Measurements from ENCODE around the gene TMEM271. TPM values are rescaled to one million over a fixed set of nuclear protein-coding genes. Genes with fewer than 3 reads are reported as not detected.

TMEM271 gene
- total RNA-seq, 1 donor from 2014 or later = not detected

DNA sequence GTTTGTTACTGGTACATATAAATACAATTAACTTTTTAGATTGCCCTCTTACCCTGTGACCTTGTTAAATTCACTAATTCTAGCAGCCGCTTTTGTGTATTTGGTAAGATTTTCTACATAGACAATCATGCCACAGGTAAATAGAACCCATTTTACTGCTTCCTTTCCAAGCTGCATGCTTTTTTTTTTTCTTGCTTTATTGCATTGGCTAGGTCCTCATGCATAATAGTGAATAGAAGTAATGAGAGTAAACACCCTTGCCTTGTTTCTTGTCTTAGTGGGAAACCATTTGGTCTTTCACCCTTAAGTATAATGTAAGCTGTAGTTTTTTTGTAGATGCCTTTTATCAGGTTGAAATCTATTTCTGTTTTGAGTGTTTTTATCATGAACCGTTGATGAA, 7.7 kb upstream of the TMEM271 start:
- no peak for DNase-seq (ENCODE audit: low read depth)
- Histone ChIP-seq H3K36me3 (ENCODE audit: control insufficient read depth, insufficient read depth, low read length) (no peaks in the 10 kb centered on the region), H3K4me3 (ENCODE audit: low read depth, low read length) (no peak overlapping the region), H3K27me3 (ENCODE audit: control insufficient read depth, insufficient read depth, low read length) (peaks cover 14% of the 10 kb centered on the region)
- no peak for TF ChIP-seq CTCF (IDR thresholded peaks at IDR 0.05; ENCODE audit: insufficient read depth, low read length, poor library complexity, severe bottlenecking)

- Histone ChIP-seq H3K4me3 (ENCODE audit: low read depth, low read length) (no peak overlapping the region), H3K27me3 (ENCODE audit: control insufficient read depth, insufficient read depth, low read length) (peaks cover 31% of the 10 kb centered on the region), H3K36me3 (ENCODE audit: control insufficient read depth, insufficient read depth, low read length) (no peaks in the 10 kb centered on the region)
- TF ChIP-seq CTCF (IDR thresholded peaks at IDR 0.05; ENCODE audit: insufficient read depth, low read length, poor library complexity, severe bottlenecking) = no peak
- DNase-seq (ENCODE audit: low read depth) = no peak
These were observed 5.8 kb upstream of the TMEM271 start for GRCh38 chr4:581753-582361.

GRCh38 chr4:581181-581580, 5.1 kb upstream of the TMEM271 start:
- no peak for DNase-seq (ENCODE audit: low read depth)
- no peak for TF ChIP-seq CTCF (IDR thresholded peaks at IDR 0.05; ENCODE audit: insufficient read depth, low read length, poor library complexity, severe bottlenecking)
- Histone ChIP-seq H3K4me3 (ENCODE audit: low read depth, low read length) (no peak overlapping the region), H3K27me3 (ENCODE audit: control insufficient read depth, insufficient read depth, low read length) (peaks cover 36% of the 10 kb centered on the region), H3K36me3 (ENCODE audit: control insufficient read depth, insufficient read depth, low read length) (no peaks in the 10 kb centered on the region)

DNA sequence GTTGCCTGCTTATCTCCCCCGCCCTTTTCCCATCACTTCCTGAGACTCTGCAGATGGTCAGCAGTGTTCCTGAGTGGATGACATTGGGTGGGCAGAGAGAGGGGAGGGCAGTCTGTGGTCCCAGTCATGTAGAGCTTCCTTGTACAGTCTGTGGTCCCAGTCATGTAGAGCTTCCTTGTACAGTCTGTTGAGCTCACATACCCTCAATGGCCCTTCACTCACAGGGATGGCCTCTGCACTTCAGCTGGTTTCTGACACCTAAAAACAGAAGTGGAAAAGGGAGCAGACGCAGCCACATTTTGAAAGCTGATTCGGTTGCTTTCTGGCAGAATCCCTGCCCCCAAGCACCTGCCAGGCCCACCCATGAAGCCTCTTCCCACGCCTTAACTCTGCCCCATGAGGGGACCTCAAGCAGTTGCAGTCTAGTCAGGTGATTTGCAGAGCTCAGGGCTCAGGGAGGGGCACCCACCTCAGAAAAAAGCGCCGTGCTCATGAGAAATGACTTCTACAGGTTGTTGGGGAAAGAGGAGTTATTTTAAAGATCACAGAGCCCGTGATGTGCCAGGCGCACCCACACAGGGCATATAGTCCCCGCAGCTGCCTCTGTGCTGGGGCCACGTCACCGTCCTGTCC, 3.6 kb upstream of the TMEM271 start:
- TF ChIP-seq CTCF (IDR thresholded peaks at IDR 0.05; ENCODE audit: insufficient read depth, low read length, poor library complexity, severe bottlenecking) = no peak
- Histone ChIP-seq H3K27me3 (ENCODE audit: control insufficient read depth, insufficient read depth, low read length) (peaks cover 44% of the 10 kb centered on the region), H3K4me3 (ENCODE audit: low read depth, low read length) (no peak overlapping the region), H3K36me3 (ENCODE audit: control insufficient read depth, insufficient read depth, low read length) (no peaks in the 10 kb centered on the region)
- no peak for DNase-seq (ENCODE audit: low read depth)

DNA sequence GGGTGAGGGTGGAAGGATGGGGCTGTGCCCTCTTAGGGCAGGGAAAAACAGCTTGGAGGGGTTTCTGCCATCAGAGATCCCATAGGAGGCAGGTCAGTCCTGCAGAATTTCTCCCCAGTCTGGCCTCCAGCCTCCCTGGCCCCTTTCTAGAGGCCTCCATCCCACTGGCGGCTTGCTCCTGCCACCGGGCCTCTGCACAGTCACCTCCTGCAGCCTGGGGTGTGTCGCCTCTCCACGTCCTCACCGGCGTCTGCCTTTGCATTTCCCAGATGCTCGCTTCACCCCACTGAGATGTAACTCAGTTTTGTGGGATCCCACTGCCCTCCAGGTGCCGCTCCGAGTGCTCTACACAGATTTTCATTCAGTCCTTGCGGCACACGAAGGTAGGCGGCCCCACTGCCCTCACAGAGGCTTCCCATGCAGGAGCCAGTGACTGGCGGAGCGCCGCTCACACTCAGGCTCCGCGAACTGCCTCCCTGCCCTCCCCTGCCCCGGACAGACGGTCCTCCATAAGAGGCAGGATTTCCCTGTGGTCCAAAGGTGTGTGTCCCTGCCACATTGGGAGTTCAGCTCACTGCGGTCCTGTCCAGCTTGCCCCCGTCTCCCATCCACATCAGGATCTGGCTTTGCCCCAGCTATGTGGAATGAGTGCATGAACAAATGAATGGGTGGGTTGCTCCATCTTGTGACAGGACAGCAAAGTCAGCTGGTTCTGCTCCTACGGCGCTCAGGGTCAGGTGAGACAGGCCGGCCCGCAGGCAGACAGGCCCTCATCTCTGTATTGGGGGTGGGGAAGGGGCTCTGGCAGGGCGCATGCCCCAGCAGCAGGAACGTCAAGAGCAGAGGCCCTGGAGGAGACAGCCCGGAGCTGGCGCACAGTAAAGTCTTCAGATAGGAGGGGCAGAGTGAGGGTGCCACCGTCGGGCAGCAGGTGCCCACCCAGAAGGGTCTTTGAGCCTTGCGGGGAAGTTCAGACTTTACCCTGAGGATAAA, 2.7 kb upstream of the TMEM271 start:
- TF ChIP-seq CTCF (IDR thresholded peaks at IDR 0.05; ENCODE audit: insufficient read depth, low read length, poor library complexity, severe bottlenecking) = no peak
- Histone ChIP-seq H3K27me3 (ENCODE audit: control insufficient read depth, insufficient read depth, low read length) (peaks cover 52% of the 10 kb centered on the region), H3K36me3 (ENCODE audit: control insufficient read depth, insufficient read depth, low read length) (no peaks in the 10 kb centered on the region), H3K4me3 (ENCODE audit: low read depth, low read length) (no peak overlapping the region)
- DNase-seq (ENCODE audit: low read depth) = no peak
